ENCODE data around the gene TBCK.
A peak's percentile ranks its signal among the peaks of the same experiment; 100 is the strongest.
"Not testable (repeated sequence)": the region's sequence is repeated elsewhere in the genome, so short reads cannot be mapped to it uniquely, and the experiment has no call there.

Gene TBCK

GRCh38 chr4:106284227-106284626 is 31.8 kb downstream of the TBCK start:
- no peak for DNase-seq

DNA sequence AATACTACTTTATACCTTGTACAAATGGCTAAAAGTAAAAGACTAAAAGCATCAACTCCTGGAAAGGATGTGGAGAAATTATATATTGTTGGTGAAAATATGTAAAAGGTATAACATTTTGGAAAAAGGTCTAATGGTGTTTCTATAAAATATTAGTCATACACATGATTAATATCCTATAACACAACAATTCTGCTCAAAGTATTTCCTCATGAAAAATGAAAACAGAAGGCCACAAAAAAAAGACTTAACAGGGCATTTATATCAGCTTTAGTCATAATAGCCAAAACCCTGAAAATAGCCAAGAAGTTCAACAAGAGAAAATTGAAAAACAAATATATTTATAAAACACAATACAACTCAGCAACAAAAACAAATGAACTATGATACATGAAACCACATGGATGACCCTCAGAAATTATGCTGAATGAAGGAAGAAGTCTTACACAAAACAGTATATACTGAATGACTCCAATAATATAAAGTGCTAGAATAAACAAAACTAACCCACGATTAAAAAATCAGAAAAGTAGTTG is 38.8 kb downstream of the TBCK start:
- no peak for DNase-seq

- DNase-seq: no peak
Observed at GRCh38 chr4:106273831-106274230, 42.2 kb downstream of the TBCK start.

GRCh38 chr4:106270736-106271135 is 45.3 kb downstream of the TBCK start:
- no peak for DNase-seq

GRCh38 chr4:106269711-106270110 is 46.3 kb downstream of the TBCK start:
- DNase-seq: no peak

- DNase-seq: no peak
Observed at GRCh38 chr4:106268786-106269185, 47.2 kb downstream of the TBCK start.

DNA sequence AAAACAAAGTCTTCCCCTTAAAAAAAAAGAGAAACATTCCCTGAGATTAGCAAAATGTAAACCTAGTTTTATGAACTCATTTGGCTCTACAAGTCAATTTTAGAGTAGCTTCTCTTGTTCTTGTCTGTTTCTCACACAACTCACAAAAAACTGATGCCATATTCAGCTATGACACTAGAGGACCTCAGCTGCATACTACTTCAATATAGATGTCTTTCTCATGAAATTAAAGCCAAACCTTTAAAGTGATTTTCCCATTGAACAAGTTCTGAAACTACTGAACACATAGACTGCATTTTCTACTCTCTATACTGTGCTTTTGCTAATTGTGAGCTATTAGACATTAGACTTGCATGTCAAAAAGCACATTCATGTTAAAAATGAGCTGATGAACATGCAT is 49.8 kb downstream of the TBCK start:
- DNase-seq: peak; percentile 9 to 39

- no peak for DNase-seq
Observed at GRCh38 chr4:106264331-106264728, 51.7 kb downstream of the TBCK start.

- no peak for DNase-seq
Observed at GRCh38 chr4:106263594-106264330, 52.2 kb downstream of the TBCK start.

- DNase-seq: no peak
Observed at GRCh38 chr4:106261980-106262379, 54.0 kb downstream of the TBCK start.

- DNase-seq: no peak
Observed at GRCh38 chr4:106258145-106259045, 57.6 kb downstream of the TBCK start.

GRCh38 chr4:106256190-106256589 is 59.8 kb downstream of the TBCK start:
- no peak for DNase-seq

GRCh38 chr4:106255195-106255594 is 60.8 kb downstream of the TBCK start:
- no peak for DNase-seq

- DNase-seq: no peak
Observed at GRCh38 chr4:106253364-106254129, 62.5 kb downstream of the TBCK start.

DNA sequence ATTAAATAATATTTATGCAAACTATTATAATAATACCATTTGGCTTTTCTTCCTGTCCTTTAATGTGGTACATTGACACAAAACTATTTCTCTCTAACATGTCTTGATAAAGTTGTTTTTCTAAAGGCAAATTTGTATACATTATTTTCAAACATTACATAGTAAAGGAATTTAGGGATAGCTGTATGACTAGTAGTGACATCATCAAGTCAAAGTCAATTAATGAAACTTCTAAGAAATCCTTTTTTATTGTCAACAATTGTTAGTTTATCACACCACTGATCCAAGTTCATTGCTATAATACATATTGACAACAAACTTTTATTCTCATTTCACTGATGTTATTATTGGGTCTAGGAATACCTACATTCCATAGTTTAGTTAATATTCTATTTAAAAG is 68.4 kb downstream of the TBCK start:
- DNase-seq: no peak

DNA sequence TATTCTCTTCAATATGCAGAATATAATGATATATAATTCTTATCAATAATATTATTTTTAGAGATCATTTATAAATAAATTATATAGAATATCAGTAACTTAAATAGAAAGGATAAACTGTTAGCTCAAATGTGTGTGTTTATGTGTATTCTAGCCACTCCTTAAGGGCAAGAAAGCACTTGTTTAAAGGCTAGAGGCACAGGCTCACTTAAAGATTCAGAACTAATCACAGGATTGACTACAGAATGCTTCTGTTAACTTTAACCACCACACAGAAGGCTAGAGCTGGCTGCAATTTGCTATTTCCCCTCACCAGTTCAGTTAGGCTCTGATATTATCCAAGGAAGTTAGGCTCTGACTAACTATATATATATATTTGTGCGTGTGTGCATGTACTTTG is 69.6 kb downstream of the TBCK start:
- DNase-seq: no peak

DNA sequence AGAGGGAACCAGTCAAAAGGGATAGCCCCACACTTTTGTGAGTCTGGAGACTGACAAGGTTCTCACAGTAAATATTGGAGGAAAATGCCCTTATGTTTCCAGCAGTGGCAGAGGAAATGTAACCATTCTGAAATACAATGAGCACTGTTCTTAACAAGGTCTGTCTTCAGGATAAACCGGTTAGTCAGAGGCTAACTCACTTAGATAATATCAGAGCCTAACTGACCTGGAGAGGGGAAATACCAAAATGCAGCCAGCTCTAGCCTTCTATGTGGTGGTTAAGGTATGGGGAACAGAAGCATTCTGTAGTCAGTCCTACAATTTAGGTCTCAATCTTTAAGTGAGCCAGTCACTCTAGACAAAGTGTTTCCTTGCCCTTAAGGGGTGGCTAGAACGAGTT is 70.8 kb downstream of the TBCK start:
- DNase-seq: no peak

DNA sequence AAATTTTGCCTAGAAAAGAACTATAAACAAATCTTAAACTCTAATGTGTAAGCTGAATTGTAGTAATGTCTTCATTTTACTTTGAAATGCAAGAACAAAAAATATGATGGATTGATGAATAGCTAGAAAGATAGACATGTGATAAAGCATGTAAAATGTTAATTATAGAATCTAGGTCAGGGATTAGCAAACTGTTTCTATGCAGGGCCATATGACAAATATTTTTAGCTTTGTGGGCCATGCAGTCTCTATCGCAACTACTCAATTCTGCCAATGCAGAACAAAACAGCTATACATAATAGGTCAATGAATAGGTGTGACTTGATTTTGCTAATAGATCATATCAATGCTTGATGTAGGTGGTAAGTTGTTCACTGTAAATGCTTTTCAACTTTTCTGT is 75.3 kb downstream of the TBCK start:
- no peak for DNase-seq

- peak; percentile 4 to 21 for DNase-seq
Observed at GRCh38 chr4:106238820-106239420, 77.1 kb downstream of the TBCK start.

DNA sequence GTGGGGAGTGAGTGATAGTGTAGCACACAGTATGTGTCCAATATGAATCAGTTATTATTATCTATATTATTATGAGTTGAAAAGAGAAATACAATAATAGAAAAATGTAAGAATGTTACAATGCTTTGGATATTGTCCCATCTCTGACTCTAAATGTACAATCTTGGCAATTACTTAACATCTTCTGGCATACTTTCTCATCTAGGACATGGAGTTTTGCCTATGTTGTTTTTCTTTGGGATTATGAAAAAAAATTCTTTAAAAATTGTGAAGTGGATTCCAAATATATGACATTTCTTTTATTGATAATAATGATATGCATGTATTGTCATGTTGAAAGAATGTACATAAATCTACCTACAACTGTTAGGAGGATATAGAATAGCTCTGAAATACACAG is 84.1 kb downstream of the TBCK start:
- no peak for DNase-seq

DNA sequence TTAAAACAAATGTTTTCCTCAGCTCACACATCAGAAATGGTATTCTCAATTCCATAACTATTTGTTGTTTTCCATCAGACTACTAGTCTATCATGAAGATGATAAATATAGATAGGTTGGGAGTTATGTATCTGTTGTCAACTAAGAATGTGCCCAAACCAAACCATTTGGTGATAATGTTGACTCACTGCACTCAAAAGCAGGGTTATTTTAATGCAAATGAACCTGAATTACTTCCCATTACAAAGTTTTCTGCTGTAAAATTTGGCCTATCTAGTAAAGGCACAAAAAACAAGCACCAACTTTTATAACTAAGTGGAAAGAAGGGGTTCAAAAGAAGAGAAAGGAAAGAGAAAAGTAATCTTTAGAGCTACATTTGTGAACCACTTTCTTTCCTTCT is 93.5 kb downstream of the TBCK start:
- DNase-seq: no peak

GRCh38 chr4:106213291-106213690 is 102.7 kb downstream of the TBCK start:
- DNase-seq: not testable (repeated sequence)

DNA sequence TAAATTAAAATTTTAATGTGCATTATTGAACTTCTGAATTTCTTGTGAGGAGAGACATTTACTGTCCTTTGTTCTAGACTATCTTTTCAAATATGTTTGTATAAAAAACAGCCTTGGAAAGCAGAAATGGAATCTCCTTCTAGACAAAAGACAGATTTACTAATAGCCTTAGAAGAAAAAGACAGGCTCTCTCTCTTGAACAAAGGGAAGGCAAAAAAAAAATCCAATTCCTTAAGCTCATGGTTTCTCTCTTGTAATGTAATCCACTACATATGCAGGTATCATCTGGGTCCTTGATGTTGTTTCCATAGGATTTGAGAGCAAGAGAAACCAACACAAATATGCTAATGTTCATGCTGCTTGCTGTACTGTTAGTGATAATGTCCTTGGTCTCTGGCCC is 106.0 kb downstream of the TBCK start:
- DNase-seq: no peak
